SK-N-SH treated with all-trans-retinoic acid at 6 μM for 48 hours (cell line): ENCODE results near the gene ARMC7.

Source experiments
- ISL1 ChIP-seq: fragments of 250-450 bp; sonication (Bioruptor Pico); IDR thresholded peaks from 2 replicates; pipeline ENCODE4 v2.1.2; 2022; ENCODE audit warnings: mild to moderate bottlenecking, moderate library complexity
- TF ChIP-seq, protein P1 (sequence below): fragments of 250-450 bp; sonication (Bioruptor Pico); IDR thresholded peaks from 2 replicates; pipeline ENCODE4 v1.5.0; 2020; ENCODE audit warnings: mild to moderate bottlenecking, moderate library complexity

DNA sequence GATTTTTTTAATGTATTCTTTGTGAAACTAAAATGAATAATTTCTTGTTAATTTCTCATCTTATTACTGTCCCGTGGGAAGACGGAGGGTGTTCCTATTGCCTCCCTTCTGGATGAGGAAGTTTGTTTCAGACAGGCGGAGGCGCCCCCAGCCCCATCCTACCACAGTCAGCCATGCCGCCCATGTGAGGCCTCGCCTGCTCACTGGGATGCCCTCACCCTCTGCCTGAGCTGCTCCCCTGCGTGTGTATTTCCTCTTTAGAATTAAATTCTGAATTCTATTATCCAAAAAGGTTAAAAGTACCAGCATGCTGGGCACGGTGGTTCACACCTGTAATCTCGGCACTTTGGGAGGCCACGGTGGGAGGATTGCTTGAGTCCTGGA lies 48.7 kb upstream of the ARMC7 start:
- no peak for TF ChIP-seq ISL1 (CRISPR knock-in tag)
- TF ChIP-seq, protein P1, sequence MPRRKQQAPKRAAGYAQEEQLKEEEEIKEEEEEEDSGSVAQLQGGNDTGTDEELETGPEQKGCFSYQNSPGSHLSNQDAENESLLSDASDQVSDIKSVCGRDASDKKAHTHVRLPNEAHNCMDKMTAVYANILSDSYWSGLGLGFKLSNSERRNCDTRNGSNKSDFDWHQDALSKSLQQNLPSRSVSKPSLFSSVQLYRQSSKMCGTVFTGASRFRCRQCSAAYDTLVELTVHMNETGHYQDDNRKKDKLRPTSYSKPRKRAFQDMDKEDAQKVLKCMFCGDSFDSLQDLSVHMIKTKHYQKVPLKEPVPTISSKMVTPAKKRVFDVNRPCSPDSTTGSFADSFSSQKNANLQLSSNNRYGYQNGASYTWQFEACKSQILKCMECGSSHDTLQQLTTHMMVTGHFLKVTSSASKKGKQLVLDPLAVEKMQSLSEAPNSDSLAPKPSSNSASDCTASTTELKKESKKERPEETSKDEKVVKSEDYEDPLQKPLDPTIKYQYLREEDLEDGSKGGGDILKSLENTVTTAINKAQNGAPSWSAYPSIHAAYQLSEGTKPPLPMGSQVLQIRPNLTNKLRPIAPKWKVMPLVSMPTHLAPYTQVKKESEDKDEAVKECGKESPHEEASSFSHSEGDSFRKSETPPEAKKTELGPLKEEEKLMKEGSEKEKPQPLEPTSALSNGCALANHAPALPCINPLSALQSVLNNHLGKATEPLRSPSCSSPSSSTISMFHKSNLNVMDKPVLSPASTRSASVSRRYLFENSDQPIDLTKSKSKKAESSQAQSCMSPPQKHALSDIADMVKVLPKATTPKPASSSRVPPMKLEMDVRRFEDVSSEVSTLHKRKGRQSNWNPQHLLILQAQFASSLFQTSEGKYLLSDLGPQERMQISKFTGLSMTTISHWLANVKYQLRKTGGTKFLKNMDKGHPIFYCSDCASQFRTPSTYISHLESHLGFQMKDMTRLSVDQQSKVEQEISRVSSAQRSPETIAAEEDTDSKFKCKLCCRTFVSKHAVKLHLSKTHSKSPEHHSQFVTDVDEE (CRISPR knock-in tag) = no peak
